Skeletal muscle satellite cell (primary cell): ENCODE results near the gene NANOS1.
A peak's percentile ranks its signal among the peaks of the same experiment; 100 is the strongest.

Source experiments
- H3K27me3 ChIP-seq: 2 replicates; pipeline ENCODE4 v1.7.0; 2013; ENCODE audit warnings: low read length; ENCODE audit not compliant: control insufficient read depth, insufficient read depth
- H3K36me3 ChIP-seq: 2 replicates; pipeline ENCODE4 v1.7.0; 2013; ENCODE audit warnings: mild to moderate bottlenecking, control low read depth, low read length; ENCODE audit not compliant: insufficient read depth
- H3K4me1 ChIP-seq: 2 replicates; pipeline ENCODE4 v1.7.0; 2013; ENCODE audit warnings: low read length; ENCODE audit not compliant: control insufficient read depth, insufficient read depth
- H3K4me2 ChIP-seq: 2 replicates; pipeline ENCODE4 v1.7.0; 2013; ENCODE audit warnings: mild to moderate bottlenecking, low read length
- H3K4me3 ChIP-seq: 2 replicates; pipeline ENCODE4 v1.7.0; 2013; ENCODE audit warnings: low read length
- H3K9ac ChIP-seq: 2 replicates; pipeline ENCODE4 v1.7.0; 2013; ENCODE audit warnings: mild to moderate bottlenecking, low read depth, low read length, moderate library complexity
- H3K9me3 ChIP-seq: replicated peaks from 2 replicates; pipeline ENCODE4 v1.7.0; 2013; ENCODE audit warnings: mild to moderate bottlenecking, control low read depth, low read length
- small RNA-seq: library from RNA; depleted of rRNA; stranded (forward); fragments of <200 nt; gene quantifications from one replicate; pipeline ENCODE3, GENCODE V24; 2012

The NANOS1 gene

DNA sequence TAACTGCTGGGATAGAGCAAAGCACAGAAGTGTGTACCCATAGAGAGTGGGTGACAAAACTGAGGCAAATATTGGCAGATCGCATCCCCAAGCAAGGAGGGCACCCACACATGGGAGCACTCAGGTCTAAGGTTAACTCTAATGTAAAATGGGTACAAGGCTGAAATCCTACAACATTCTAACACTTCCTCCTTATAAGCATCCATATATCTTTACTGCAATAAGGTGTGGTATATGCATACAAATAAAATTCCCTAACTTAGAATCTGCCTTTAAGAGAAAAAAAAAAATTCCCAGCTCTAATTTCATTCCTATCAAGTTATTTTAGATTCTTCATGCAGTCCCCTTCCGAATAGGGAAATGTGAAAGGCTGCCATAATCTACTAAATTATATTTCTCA is 32.4 kb downstream of the NANOS1 start:
- H3K27me3 ChIP-seq: no peaks in the 10 kb centered on the region
- H3K9me3 ChIP-seq: no peaks in the 10 kb centered on the region
- no peak overlapping the region for H3K4me3 ChIP-seq
- H3K4me1 ChIP-seq: no peaks in the 10 kb centered on the region
- no peak overlapping the region for H3K4me2 ChIP-seq
- H3K36me3 ChIP-seq: peaks cover 86% of the 10 kb centered on the region
- no peak overlapping the region for H3K9ac ChIP-seq

DNA sequence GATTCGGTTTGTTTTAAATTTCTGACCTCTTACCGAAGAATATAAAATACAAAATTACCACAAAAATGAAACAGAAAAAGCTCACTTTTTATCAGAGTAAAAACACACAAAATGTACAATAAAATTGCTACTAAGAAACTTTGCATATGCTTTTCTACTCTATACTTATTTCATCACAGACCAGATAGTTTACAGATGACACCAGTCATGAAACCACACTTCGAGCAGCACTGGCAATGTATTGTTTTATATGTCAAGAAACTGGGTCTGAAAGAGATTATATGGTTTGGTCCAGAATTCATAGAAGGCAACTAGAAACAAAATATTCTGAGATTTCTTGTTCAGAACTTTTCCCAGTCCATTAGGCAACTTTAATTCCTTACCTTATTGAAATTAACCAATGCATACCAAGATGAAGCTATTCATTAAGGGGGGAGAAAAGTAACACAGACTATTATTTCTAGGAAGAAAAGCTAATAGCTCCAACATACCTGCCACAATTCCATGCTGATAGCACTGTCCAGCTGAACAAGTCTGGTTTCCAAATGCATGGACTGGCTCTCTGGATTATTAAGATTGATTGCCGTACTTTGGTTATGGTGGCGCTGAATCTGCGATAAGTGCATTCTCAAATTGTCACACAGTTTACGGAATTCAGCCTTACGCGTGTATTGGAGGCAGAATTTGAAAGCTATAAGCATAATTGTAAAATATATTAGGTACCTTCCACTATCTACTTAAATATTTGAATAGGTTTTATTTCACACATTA is 41.1 kb downstream of the NANOS1 start:
- H3K4me3 ChIP-seq: no peak overlapping the region
- H3K9ac ChIP-seq: no peak overlapping the region
- no peak overlapping the region for H3K4me2 ChIP-seq
- H3K4me1 ChIP-seq: peaks cover 3% of the 10 kb centered on the region
- peaks cover 74% of the 10 kb centered on the region for H3K36me3 ChIP-seq
- H3K9me3 ChIP-seq: no peaks in the 10 kb centered on the region
- H3K27me3 ChIP-seq: no peaks in the 10 kb centered on the region

DNA sequence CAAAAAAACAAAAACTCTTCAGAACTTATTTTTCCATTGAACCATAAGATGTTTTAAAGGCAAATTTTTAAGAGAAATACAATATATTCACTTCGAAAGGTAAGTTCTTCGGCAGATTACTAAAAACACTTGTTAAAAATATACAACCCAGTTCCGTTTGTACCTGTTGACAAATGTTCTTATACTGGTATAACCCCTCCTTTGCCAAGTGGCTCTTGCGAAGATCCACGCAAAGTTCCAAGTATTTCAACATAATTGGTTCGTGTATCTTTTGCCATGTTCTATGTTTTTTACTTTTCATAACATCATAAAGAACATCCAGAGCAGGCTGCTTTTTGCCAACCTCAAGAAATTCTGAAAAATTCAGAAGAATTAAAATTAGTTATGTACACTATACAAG is 44.1 kb downstream of the NANOS1 start:
- H3K4me1 ChIP-seq: peaks cover 11% of the 10 kb centered on the region
- H3K4me2 ChIP-seq: no peak overlapping the region
- no peaks in the 10 kb centered on the region for H3K27me3 ChIP-seq
- H3K9ac ChIP-seq: no peak overlapping the region
- H3K9me3 ChIP-seq: no peaks in the 10 kb centered on the region
- peaks cover 51% of the 10 kb centered on the region for H3K36me3 ChIP-seq
- H3K4me3 ChIP-seq: no peak overlapping the region

DNA sequence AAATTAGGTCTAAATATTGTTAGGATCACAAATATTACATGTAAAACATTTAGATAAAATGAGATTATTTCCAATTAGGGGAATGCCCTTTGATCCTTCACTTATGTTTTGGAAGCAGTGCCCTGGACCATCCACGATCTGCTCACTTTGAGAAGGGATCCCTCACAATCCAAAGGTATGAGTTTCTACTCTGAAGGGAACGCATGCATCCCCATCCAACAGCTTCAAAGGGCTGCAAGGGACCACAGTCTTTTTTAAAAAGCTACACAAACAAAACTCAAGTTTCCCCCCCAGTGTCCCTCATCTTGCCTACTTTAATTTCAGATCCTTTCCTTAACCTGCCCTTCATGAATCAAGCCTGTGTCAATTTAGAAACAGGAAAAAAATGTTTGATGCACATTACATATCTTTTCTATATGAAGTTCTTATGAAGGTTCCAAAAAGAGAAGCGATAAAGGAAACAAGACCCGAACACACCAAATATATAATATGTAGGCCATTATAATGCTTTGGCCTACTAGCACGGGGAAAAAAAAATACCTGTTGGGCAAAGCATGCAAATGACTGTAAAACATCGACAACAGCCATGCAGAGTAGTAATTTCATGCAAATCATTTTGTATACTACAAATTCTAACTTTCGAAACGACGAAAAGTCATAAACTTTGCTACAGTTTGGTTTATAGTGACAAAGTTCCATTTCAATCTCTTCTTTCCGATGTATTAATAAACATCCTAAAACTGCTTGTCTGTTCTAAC is 49.1 kb downstream of the NANOS1 start:
- peak overlapping the region; percentile 79 for H3K4me2 ChIP-seq
- peak overlapping the region; percentile 99 for H3K4me3 ChIP-seq
- no peaks in the 10 kb centered on the region for H3K27me3 ChIP-seq
- H3K9me3 ChIP-seq: no peaks in the 10 kb centered on the region
- H3K9ac ChIP-seq: peak overlapping the region; percentile 100
- peaks cover 12% of the 10 kb centered on the region for H3K4me1 ChIP-seq
- H3K36me3 ChIP-seq: peaks cover 13% of the 10 kb centered on the region

DNA sequence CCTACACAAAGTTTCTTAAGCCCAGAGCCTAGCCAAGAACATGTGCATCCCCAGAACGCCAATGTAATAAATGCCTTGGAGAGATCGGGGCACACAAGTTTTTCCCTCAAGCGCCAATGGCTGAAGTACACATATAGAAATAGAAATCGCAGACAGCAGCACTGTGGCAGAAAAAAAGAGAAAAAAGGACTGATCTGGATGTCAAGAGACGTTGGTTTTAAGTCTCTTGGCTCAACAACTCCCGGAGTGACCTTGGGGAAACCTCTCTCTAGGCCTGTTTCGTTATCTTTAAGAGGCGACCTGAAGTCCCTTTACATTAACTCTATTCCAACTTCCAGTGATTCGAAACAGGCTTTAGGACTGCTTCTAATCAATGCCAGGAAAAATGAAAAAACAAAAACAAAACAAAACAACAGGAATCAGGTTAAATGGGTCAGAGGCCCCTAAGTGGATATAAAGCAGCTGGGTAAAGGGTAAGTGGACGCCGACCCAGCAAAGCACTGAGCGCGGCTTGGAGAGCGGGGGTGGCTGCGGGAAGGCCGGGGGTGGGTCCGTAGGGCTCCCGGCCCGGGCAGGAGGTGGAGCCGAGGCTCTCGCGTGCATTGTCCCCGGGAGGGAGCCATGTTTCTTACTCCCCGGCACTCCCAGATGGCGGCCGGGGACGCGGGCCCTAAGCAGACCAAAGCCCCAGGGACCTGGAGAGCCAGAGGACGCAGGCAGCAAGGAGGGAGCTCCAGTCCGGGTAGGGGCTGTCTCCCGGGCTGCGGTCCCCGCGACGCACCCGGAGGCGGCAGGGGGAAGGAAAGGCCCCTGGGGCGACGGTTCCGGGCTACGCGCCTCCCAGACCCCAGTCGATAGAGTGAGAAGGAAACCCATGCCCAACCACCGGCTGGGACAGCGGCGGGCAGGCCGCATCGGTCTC is 50.3 kb downstream of the NANOS1 start:
- Histone ChIP-seq H3K4me1 (peaks cover 12% of the 10 kb centered on the region), H3K9ac (peak overlapping the region; percentile 100), H3K36me3 (peaks cover 7% of the 10 kb centered on the region), H3K4me2 (peak overlapping the region; percentile 79), H3K9me3 (no peaks in the 10 kb centered on the region), H3K4me3 (peak overlapping the region; percentile 99), H3K27me3 (no peaks in the 10 kb centered on the region)

DNA sequence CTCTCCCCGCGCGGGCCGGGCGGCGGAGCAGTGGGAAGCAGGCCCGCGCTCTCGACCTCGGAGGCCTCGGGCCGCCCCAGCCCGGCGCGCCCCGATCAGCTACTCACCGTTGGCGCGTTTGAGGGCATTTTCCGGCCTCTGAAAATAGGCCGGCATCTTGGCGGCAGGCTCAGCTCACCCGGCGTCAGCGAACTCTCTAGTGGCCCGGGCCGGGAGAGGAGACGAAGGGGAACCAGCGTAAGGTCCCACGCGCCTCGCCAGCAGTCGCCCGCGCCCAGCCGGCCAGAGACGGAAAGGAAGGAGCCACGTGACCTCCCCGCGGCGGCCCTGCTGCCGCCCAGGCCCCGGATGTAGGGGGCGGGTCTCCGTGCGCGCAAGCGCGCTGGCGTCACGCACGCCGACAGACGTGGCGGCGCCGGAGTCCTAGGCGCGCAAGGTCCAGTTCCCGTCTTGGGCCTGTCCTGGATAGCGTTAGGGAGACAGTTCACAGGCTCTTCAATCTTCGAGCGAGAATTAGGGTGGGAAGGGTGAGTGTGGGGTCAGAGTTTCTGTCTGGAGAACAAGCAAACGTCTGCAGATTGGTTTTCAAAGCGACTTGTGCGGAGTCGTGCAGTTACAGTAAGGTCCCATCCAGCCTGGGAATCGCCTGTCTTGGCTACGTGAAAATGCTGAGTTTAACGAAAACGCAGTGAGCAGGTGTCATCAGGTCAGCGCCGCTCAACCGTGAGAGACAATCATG is 51.2 kb downstream of the NANOS1 start, which contains the start of gene EIF3A:
Gene EIF3A (minus strand): TSS at position 297 of the 739 bp plus-strand sequence. CDS start 141 bp downstream, at position 156.
- no peaks in the 10 kb centered on the region for H3K27me3 ChIP-seq
- peak within 1 kb of the TSS; percentile 100 for H3K9ac ChIP-seq
- H3K4me3 ChIP-seq: peak within 1 kb of the TSS; percentile 99
- peak within 1 kb of the TSS; percentile 79 for H3K4me2 ChIP-seq
- H3K4me1 ChIP-seq: peaks cover 9% of the 10 kb centered on the region
- no peaks in the 10 kb centered on the region for H3K9me3 ChIP-seq
- H3K36me3 ChIP-seq: peaks cover 7% of the 10 kb centered on the region

Small RNAs within 50 kb of the gene (small RNA-seq; reads per million reads assigned to genes)
- gene RF00413: 0.28 reads per million
- gene SNORA19: 0.63 reads per million
